ENCODE results near the gene BBS9. TPM values are rescaled to one million over a fixed set of nuclear protein-coding genes. Genes with fewer than 3 reads are reported as not detected.

Gene BBS9
- total and polyA plus RNA-seq, 2 of the 4 experiments (the other 2 are of a cell fraction) = 7.9 to 9.5 TPM

DNA sequence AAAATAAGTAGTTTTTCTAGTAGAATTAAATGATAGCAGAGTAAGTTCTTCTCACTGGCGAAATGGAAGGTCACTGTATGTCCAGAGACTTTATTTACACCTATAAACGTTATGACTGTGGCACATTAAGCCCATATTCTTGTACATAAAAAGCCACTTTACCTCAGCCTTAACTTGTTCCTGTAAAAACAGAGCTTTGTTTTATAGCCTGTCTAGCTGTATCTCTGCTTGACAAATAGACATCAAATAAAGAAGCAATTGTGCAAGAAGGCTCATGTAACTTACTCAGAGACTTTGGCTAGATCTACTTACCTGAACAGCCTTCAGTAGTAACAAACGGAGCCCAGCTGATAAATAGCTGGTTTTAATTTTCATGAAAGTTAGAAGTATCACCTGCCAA lies 451.9 kb downstream of the BBS9 start:
- WGBS, 2 experiments (ENCODE audit: extremely low coverage in 2 of 2, insufficient read length in 1 of 2) = no CpG with 5 or more reads among the region's 3 CpGs
- ATAC-seq (ENCODE audit: low read depth) (no peak), DNase-seq (no peak)
- TF ChIP-seq, protein P1, sequence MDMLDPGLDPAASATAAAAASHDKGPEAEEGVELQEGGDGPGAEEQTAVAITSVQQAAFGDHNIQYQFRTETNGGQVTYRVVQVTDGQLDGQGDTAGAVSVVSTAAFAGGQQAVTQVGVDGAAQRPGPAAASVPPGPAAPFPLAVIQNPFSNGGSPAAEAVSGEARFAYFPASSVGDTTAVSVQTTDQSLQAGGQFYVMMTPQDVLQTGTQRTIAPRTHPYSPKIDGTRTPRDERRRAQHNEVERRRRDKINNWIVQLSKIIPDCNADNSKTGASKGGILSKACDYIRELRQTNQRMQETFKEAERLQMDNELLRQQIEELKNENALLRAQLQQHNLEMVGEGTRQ (IDR thresholded peaks at IDR 0.05; ENCODE audit: low read depth, low read length) = no peak
- no peak for TF ChIP-seq RFX5 (IDR thresholded peaks at IDR 0.05; ENCODE audit: low read depth, low read length)
- TF ChIP-seq POLR2A (IDR thresholded peaks at IDR 0.05; ENCODE audit: low read depth, low read length) = no peak
- TF ChIP-seq MAZ (IDR thresholded peaks at IDR 0.05; ENCODE audit: borderline replicate concordance, low read depth, low read length) = no peak
- TF ChIP-seq MXI1 (IDR thresholded peaks at IDR 0.05; ENCODE audit: borderline replicate concordance, low read depth, low read length) = no peak
- TF ChIP-seq SMC3 (IDR thresholded peaks at IDR 0.05; ENCODE audit: low read depth, low read length) = no peak
- no peak for TF ChIP-seq BHLHE40 (IDR thresholded peaks at IDR 0.05; ENCODE audit: low read depth, low read length)
- no peak for TF ChIP-seq RAD21 (IDR thresholded peaks at IDR 0.05; ENCODE audit: low read length)
- TF ChIP-seq MAFK (IDR thresholded peaks at IDR 0.05; ENCODE audit: low read depth, low read length) = no peak
- no peak for TF ChIP-seq CEBPB (IDR thresholded peaks at IDR 0.05; ENCODE audit: low read depth, low read length)
- TF ChIP-seq, protein P2, sequence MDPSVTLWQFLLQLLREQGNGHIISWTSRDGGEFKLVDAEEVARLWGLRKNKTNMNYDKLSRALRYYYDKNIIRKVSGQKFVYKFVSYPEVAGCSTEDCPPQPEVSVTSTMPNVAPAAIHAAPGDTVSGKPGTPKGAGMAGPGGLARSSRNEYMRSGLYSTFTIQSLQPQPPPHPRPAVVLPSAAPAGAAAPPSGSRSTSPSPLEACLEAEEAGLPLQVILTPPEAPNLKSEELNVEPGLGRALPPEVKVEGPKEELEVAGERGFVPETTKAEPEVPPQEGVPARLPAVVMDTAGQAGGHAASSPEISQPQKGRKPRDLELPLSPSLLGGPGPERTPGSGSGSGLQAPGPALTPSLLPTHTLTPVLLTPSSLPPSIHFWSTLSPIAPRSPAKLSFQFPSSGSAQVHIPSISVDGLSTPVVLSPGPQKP (IDR thresholded peaks at IDR 0.05; ENCODE audit: borderline replicate concordance, low read depth, low read length) = no peak
- TF ChIP-seq RCOR1 (IDR thresholded peaks at IDR 0.05; ENCODE audit: insufficient replicate concordance, low read length) = no peak
- no peak overlapping the region for H2AK5ac ChIP-seq (ENCODE audit: low read depth, low read length)
- no peak overlapping the region for H3K4me3 ChIP-seq (ENCODE audit: insufficient read depth, low read depth, low read length)
- no peak overlapping the region for H4K8ac ChIP-seq (ENCODE audit: low read depth in 2 of 2, low read length in 2 of 2)
- ChIA-PET POLR2A (ENCODE audit: unreplicated experiment) (no interaction called here), CTCF (interaction anchor here (0.8 kb wide), 1 partner anchor 12 kb away, joined by 4 read pairs; no protein-coding TSS in a partner anchor)
- H3K23ac ChIP-seq (ENCODE audit: low read depth, low read length) = no peak overlapping the region
- H3K79me1 ChIP-seq (ENCODE audit: low read depth in 1 of 2, low read length in 2 of 2) = no peaks in the 10 kb centered on the region; a peak in 1 of 4 replicates
- no peaks in the 10 kb centered on the region for H4K20me1 ChIP-seq (ENCODE audit: insufficient read depth, low read length)
- H2BK20ac ChIP-seq (ENCODE audit: low read depth, low read length) = no peak overlapping the region
- H4K91ac ChIP-seq (ENCODE audit: insufficient read depth, low read depth, low read length) = no peak overlapping the region
- H3K14ac ChIP-seq (replicated peaks; ENCODE audit: low read depth, low read length) = no peak overlapping the region
- H3K27me3 ChIP-seq (ENCODE audit: control insufficient read depth, insufficient read depth, low read length) = no peaks in the 10 kb centered on the region
- H2BK120ac ChIP-seq (ENCODE audit: low read depth, low read length) = no peak overlapping the region
- intact Hi-C loops (cut with micrococcal nuclease) = no loop called here
- 0 out of 2 replicates have a peak overlapping the region, but pooled peaks have one; percentile 1 for H3K18ac ChIP-seq (ENCODE audit: low read depth, low read length)
- no TSS peak for BruUV-seq (replicated peaks)
- H2BK5ac ChIP-seq (ENCODE audit: low read depth, low read length, poor library complexity, severe bottlenecking) = no peak overlapping the region
- H3K56ac ChIP-seq (ENCODE audit: extremely low read depth, insufficient read depth, low read length) = no peak overlapping the region
- dilution Hi-C loops (cut with HindIII; ENCODE audit: low sequenced_read_pairs, unreplicated experiment) = no loop called here
- no peak overlapping the region for H2BK15ac ChIP-seq (ENCODE audit: low read depth, low read length)
- H3K4me1 ChIP-seq (ENCODE audit: control insufficient read depth, insufficient read depth, low read length) = peaks cover 16% of the 10 kb centered on the region
- no peaks in the 10 kb centered on the region for H3K36me3 ChIP-seq (ENCODE audit: control insufficient read depth, insufficient read depth, low read length)
- no peak overlapping the region for H4K5ac ChIP-seq (ENCODE audit: low read depth, low read length)
- H3K27ac ChIP-seq (ENCODE audit: insufficient read depth, low read length) = no peak overlapping the region
- no peak overlapping the region for H2AFZ ChIP-seq (replicated peaks; ENCODE audit: low read length, poor library complexity)
- no peak overlapping the region for H2AK9ac ChIP-seq (replicated peaks; ENCODE audit: low read depth, low read length, poor library complexity)
- H3K9me1 ChIP-seq (ENCODE audit: insufficient read depth, low read length) = no peaks in the 10 kb centered on the region
- H3K9ac ChIP-seq (ENCODE audit: low read depth, low read length) = no peak overlapping the region
- H3K4me2 ChIP-seq (ENCODE audit: low read depth, low read length) = no peak overlapping the region
- H3K9me3 ChIP-seq (ENCODE audit: control insufficient read depth, insufficient read depth, low read length) = no peaks in the 10 kb centered on the region
- in situ Hi-C loops (cut with MboI; ENCODE audit: low sequenced_read_pairs) = no loop called here
- H3K4ac ChIP-seq (ENCODE audit: low read depth, low read length) = no peak overlapping the region
